HG03097 (cell line): Measurements from ENCODE around the gene FRRS1L.

Source experiments
- ATAC-seq: cut with Tn5 transposase; IDR thresholded peaks from one replicate; pipeline ENCODE4 v1.9.1; 2021; ENCODE audit not compliant: unreplicated experiment, low FRiP score

Gene FRRS1L

GRCh38 chr9:109109967-109110328 is 57.1 kb downstream of the FRRS1L start:
- no peak for ATAC-seq

GRCh38 chr9:109108318-109108717 is 58.7 kb downstream of the FRRS1L start:
- no peak for ATAC-seq

GRCh38 chr9:109107402-109108240 is 59.4 kb downstream of the FRRS1L start:
- ATAC-seq: no peak

- ATAC-seq: peak; percentile 72
Measured at GRCh38 chr9:109101810-109102209, 65.2 kb downstream of the FRRS1L start.

GRCh38 chr9:109101202-109101595 is 65.8 kb downstream of the FRRS1L start:
- ATAC-seq: no peak

- ATAC-seq: no peak
Measured at GRCh38 chr9:109100543-109101201, 66.4 kb downstream of the FRRS1L start.

- no peak for ATAC-seq
Measured at GRCh38 chr9:109098960-109099308, 68.1 kb downstream of the FRRS1L start.

GRCh38 chr9:109098171-109098959 is 68.7 kb downstream of the FRRS1L start:
- no peak for ATAC-seq

GRCh38 chr9:109097146-109097545 is 69.9 kb downstream of the FRRS1L start:
- no peak for ATAC-seq

GRCh38 chr9:109095321-109095720 is 71.7 kb downstream of the FRRS1L start:
- no peak for ATAC-seq

GRCh38 chr9:109094268-109094667 is 72.8 kb downstream of the FRRS1L start:
- no peak for ATAC-seq

GRCh38 chr9:109092587-109092986 is 74.5 kb downstream of the FRRS1L start:
- no peak for ATAC-seq

- ATAC-seq: no peak
Measured at GRCh38 chr9:109092051-109092580, 74.9 kb downstream of the FRRS1L start.

GRCh38 chr9:109088221-109088620 is 78.8 kb downstream of the FRRS1L start:
- no peak for ATAC-seq

GRCh38 chr9:109087795-109088194 is 79.3 kb downstream of the FRRS1L start:
- no peak for ATAC-seq

GRCh38 chr9:109086221-109086620 is 80.8 kb downstream of the FRRS1L start:
- ATAC-seq: no peak

GRCh38 chr9:109085510-109085909 is 81.5 kb downstream of the FRRS1L start:
- ATAC-seq: no peak

- no peak for ATAC-seq
Measured at GRCh38 chr9:109083813-109084405, 83.1 kb downstream of the FRRS1L start.

GRCh38 chr9:109083141-109083540 is 83.9 kb downstream of the FRRS1L start:
- ATAC-seq: no peak

- no peak for ATAC-seq
Measured at GRCh38 chr9:109082091-109082620, 84.9 kb downstream of the FRRS1L start.
